HG02943 (cell line): Measurements from ENCODE around the gene TFR2.
A peak's percentile ranks its signal among the peaks of the same experiment; 100 is the strongest.
"Not testable (repeated sequence)": the region's sequence is repeated elsewhere in the genome, so short reads cannot be mapped to it uniquely, and the experiment has no call there.

Experiments used
- ATAC-seq: cut with Tn5 transposase; IDR thresholded peaks from one replicate; pipeline ENCODE4 v1.9.1; 2021; ENCODE audit warnings: mild to moderate bottlenecking, low read depth, moderate library complexity; ENCODE audit not compliant: unreplicated experiment

The TFR2 gene

GRCh38 chr7:100679129-100679926 lies 38.0 kb upstream of the TFR2 start:
- no peak for ATAC-seq

- no peak for ATAC-seq
These were observed 37.1 kb upstream of the TFR2 start for GRCh38 chr7:100678291-100678984.

- ATAC-seq, result no peak
These were observed 36.2 kb upstream of the TFR2 start for GRCh38 chr7:100677308-100678267.

- no peak for ATAC-seq
These were observed 35.4 kb upstream of the TFR2 start for GRCh38 chr7:100676501-100677306.

- no peak for ATAC-seq
These were observed 34.4 kb upstream of the TFR2 start for GRCh38 chr7:100675581-100676350.

GRCh38 chr7:100675105-100675451 lies 33.7 kb upstream of the TFR2 start:
- ATAC-seq, result no peak

- ATAC-seq, result no peak
These were observed 33.2 kb upstream of the TFR2 start for GRCh38 chr7:100674411-100675104.

- peak; percentile 5 for ATAC-seq
These were observed 32.6 kb upstream of the TFR2 start for GRCh38 chr7:100673942-100674410.

GRCh38 chr7:100673302-100673941 lies 32.1 kb upstream of the TFR2 start, which contains the start of gene GNB2:
TSS of gene GNB2 (plus strand) at chr7:100673740. CDS start at chr7:100676266, 2,526 bp downstream.
- peak; percentile 49 for ATAC-seq

- no peak for ATAC-seq
These were observed 30.3 kb upstream of the TFR2 start for GRCh38 chr7:100671353-100672327.

GRCh38 chr7:100670074-100670473 lies 28.7 kb upstream of the TFR2 start:
- ATAC-seq, result no peak

- ATAC-seq, result not testable (repeated sequence)
These were observed 27.8 kb upstream of the TFR2 start for GRCh38 chr7:100669106-100669505.

GRCh38 chr7:100668069-100668449 lies 26.7 kb upstream of the TFR2 start:
- no peak for ATAC-seq

- no peak for ATAC-seq
These were observed 26.1 kb upstream of the TFR2 start for GRCh38 chr7:100667331-100668068.

- no peak for ATAC-seq
These were observed 23.9 kb upstream of the TFR2 start for GRCh38 chr7:100665168-100665726.

GRCh38 chr7:100662194-100662776 lies 20.9 kb upstream of the TFR2 start:
- ATAC-seq, result not testable (repeated sequence)
